ENCODE measurements around the gene ZC3H4. TPM values are rescaled to one million over a fixed set of nuclear protein-coding genes. Genes with fewer than 3 reads are reported as not detected.
"Not testable (repeated sequence)": the region's sequence is repeated elsewhere in the genome, so short reads cannot be mapped to it uniquely, and the experiment has no call there.

Gene ZC3H4
- polyA plus RNA-seq, 3 donors = 36.5 to 39.4 (median 39.1) TPM

DNA sequence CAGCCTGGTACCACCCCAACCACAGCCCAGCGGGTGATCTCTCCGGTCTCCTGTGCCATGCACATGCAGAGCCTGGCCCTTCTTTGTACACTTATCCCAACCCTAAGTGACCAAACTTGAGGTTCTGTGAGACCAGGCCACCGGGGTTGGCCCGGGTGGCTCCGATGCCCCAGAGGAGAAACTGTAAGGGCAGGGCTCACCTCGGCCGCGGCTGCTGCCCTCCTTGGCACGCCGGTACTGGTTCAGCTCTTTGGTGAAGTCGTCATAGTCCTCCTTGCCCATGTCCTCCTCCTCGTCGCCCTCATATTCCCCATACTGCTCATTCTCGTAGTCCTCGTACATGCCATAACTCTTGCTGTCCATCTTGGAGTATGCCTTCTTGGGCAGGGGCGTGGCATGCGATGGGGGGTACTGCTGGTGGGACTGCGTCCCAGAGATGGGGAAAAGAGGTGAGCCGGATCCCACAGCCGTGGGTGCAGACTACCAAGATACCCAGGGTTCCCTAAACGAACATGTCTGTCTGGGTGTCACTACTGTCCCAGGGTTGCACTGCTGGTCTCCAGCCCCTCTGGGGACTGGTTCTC, 23.7 kb downstream of the ZC3H4 start:
- no peak for DNase-seq

DNA sequence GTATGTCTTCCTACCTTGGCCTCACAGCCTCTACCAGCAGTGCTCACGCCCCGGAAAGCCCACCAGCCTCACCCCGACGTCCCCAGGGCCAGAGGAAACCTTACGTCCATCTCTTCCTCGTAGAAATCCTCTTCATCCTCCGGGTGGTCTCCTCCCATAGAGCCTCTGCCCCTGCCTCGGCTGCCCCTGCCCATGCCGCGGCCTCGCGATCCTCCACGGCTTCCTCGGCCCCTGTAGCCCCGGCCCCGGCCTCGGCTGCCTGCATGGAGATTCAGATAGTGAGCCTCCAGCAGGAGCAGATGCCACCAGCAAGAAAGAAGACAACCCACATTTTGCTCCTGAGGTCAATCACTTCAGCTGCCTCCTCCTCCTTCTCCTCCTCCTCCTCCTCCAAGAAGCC, 27.3 kb downstream of the ZC3H4 start:
- DNase-seq = no peak

DNA sequence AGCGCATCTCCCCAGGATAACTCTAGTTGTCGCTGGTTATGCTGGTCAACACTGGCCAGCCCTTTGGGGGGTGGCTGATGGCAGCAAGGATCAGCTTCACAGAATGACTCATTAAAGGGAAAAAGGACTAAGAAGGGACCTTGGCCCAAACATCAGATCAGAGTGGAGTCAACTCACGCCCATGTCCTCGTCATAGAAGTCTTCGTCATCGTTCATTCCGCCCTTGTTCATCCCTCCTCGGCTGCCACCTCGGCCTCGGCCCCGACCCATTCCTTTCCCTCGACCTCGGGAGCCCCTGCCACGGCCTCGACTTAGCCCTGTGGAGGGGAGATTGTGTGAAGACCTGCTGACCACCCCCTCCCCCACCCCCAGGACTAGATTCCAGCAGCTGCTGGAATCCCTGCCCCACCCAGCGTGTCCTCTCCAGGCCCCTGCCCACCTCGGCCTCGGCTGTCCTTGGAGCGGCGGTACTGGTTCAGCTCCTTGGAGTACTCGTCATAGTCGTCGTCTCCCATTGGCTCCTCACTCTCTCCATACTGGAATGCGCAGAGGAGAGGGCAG, 28.6 kb downstream of the ZC3H4 start:
- DNase-seq = no peak

DNA sequence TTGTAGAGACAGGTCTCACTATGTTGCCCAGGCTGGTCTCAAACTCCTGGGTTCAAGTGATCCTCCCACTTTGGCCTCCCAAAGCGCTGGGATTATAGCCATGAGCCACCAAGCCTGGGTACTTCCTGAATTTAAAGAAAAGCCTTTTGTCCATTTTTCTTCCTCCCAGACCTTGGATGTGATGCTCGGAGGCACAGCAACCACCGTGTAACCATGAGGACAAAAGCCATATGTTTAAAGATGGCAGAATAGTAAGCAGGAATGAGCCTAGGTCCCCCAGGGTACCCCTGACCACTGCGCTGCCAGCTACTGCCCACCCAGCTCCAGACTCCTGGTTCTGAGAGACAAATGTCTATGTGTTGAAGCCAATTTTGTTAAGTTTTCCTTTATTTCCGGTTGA, 31.1 kb downstream of the ZC3H4 start:
- no peak for DNase-seq

DNA sequence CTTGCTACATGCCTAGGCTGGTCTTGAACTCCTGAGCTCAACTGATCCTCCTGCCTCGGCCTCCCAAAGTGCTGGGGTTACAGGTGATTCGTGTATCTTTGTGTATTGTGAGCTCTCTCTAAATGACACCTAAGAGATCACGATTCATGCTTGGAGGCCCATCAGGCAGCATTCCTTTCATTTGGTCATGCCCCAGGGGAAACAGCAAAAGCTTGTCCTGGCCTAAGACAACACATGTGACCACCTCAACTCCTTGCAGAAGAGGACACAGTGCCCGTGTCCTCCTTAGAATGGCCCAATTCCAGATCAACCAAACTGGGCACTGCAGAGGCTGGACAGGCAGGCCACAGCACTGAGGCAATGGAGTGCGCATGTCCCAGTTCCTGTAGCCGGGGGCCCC, 32.5 kb downstream of the ZC3H4 start:
- DNase-seq = no peak

DNA sequence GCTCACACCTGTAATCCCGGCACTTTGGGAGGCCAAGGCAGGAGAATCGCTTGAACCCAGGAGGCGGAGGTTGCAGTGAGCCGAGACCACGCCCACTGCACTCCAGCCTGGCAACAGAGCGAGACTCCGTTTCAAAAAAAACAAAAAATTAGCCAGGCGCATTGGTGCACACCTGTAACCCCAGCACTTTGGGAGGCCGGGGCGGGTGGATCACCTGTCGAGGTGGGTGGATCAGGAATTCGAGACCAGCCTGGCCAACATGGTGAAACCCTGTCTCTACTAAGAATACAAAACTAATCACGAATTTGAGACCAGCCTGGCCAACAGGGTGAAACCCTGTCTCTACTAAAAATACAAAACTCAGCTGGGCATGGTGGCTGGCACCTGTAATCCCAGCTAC, 35.2 kb downstream of the ZC3H4 start:
- DNase-seq = not testable (repeated sequence)

DNA sequence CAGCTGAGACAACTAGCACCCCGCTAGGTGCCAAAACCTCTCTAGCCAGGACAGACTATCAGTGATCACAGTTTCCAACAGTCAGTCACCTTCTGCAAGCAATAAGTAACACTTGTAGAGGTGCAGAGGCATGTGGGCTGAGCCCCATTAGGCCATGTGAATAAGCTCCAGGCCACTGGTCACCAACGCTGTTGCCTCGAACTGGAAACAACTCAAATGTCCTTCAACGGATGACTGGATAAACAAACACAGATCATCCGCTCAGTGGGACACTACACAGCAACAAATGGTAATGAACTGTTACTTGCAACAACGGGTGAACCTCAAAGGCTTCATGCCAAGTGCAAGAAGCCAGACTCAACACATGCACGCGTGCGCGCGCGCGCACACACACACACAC, 37.6 kb downstream of the ZC3H4 start:
- DNase-seq = peak; percentile 84

DNA sequence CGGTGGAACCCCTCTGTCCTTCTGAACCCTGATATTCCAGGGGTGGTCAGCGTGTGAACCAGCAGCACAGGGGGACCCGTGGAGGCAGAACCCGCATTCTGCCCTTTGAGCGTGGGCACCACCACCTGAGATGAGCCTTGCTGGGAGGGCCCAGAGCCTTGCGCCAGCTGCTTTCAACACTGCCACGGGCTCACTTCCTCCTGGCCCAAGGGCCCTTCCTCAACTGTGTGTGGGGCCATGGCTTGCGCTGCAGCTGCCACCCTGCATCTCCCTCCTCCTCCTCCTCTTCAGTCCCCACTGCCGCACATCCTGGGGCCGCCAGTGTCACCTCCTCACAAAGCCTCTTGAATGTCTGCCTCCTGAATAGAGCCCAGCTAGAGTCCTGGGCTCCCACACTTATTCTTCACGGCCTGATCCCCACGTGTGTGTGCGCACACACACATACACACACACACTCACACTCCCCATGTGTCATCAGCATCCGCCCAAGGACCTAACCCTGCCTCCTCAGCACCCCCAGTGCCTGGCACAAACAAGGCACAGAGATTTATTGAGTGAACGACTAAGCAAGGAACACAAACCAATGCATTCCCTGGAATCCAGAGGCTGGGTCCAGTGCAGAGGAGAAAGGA, 38.3 kb downstream of the ZC3H4 start:
- no peak for DNase-seq

DNA sequence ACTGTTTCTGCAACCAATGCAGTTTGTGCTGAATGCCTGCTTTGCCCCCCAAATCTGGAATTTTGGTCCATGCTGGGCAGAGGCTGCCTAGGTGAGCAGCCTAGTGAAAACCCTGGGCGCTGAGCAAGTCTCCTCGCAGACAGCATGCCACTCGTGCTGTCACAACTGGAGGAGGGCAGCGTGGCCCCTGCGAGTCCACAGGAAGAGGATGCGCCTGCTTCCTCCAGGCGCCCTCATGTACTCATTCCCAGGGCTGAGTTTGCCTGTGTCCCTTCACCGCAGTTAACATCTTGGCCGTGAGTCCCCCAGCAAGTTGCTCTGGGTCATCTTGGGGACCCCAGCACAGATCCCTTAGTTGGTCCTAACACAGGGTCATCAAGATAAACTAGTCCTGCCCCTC, 39.0 kb downstream of the ZC3H4 start:
- no peak for DNase-seq

DNA sequence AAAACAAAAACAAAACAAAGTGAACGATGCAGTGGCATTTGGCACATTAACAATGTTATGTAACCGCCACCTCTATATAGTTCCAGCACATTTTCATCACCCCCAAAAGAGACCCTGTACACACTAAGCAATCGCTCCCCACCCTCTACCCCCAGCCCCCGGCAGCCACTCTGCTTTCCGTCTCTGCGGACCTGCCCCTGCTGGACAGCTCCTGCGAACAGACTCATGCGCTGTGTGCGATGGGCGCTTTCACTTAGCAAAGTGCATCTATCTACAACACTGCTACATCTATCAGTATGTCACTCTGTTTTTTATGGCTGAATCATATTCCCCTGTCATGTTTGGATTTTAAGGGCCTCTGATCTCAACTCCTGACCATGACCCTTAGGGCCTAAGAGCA, 40.0 kb downstream of the ZC3H4 start:
- no peak for DNase-seq

DNA sequence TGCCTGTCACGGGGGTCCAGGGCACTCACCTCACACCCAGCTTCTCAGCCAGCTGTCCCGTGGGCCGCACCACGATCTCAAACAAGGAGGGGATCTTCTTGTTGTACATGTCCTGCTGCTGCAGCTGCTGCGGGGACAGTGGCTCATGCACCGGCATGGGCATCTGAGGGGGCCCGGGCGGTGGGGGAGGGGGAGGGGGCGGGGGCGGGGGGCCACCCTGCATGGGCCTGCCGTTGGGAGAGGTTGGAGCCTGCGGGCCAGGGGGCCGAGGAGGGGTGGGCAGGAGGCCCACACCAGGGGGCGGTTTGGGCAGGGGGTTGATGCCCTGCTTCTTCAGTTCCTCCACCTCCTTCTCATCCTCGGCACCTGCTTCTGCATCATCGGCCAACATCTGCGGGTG, 41.3 kb downstream of the ZC3H4 start:
- no peak for DNase-seq

DNA sequence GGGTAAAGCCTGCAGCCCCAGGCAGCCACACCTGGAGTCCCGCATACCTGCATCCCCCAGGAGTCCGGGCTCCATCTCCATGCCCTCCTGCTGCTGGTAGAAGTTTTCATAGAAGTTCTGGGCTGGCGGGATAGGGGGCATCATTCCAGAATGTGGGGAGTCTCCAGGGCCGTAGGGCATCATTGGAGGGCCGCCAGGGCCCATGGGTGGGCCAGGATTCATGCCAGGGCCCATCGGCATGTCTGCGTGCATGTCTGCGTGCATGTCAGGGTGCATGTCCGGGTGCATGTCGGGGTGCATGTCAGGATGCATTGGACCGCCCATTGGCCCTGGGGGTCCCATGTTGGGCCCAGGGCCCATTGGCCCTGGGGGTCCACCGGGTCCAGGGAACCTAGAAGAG, 41.8 kb downstream of the ZC3H4 start:
- no peak for DNase-seq

DNA sequence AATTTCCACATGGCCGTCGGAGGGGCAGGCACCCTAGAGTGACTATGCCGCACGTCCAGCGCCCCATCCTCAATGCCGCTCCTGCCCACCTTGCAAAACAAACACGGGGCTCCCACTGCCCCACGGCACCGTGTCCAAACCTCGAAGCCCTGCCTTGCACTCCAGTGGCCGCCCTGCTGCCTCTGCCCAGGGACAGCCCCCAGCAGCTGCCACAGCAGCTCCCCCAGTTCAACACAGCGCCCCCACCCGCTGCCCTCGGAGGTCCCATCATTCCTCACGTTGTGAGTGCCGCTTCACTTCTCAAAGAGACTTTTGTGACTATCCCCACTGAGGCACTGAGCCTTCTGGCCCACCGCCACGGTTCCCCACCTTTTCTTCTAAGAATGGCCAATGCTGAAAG, 42.8 kb downstream of the ZC3H4 start:
- DNase-seq = no peak

DNA sequence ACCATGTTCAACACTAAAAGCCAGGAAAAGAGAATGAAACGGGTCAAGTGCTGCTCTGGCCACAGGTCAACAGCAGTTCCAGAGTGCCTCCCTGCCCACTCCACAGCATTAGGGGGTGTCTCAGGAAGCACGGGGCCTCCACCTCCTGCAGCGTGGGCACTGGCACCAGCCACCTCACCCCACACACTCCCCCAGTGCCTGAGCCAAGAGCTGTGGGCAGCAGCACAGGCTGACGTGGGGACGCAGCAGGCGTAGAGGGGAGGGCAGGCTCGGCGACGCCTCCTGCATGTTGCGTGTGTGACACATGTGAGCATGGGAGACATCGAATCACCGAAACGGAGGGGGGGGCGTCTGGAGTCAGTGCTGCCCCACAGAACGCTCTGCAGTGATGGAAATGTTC, 43.8 kb downstream of the ZC3H4 start:
- no peak for DNase-seq

DNA sequence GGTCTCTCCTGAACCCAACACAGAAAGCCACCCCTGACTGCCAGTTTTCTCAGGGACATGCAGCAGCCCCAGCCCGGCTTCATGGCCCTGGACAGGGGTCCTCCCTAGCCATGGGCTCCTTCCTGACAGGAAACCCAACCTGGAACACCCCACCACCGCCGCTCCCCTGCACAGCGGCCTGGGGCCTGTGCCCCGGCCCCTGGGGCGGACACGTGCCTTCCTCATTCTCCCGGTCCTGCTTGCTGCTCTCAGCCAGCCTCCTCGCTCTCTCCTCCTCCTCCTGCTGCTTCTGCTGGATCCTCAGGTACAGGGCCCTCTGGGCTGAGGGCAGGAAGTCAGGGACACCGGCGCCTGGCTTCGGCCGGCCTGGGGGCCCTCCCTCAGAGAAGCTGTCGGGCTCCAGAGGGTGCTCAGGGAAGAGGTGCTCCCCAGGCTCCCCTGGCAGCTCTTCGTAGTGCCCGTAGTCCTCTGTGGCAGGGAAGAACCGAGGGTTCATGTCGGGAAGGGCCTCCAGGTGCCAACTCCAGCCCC, 44.6 kb downstream of the ZC3H4 start:
- DNase-seq = no peak

DNA sequence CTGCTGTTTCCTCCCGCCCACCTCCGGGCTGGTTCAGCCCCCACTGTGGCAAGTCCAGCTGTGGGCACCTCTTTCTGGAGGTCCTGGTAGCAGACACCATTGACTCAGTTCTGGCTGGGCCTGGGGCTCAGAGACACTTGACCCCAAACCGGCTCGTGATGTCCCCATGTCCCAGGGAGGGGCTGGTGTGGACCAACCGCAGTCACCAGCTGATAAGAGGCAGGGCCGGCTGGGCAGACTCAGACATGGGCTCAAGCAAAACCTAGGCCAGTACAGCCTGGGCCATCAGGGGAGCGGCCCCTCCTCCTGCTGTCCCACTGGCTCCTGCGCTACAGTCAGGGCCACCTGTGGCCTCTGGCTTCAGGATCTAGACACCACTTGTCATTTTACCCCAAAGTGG, 45.3 kb downstream of the ZC3H4 start:
- no peak for DNase-seq

DNA sequence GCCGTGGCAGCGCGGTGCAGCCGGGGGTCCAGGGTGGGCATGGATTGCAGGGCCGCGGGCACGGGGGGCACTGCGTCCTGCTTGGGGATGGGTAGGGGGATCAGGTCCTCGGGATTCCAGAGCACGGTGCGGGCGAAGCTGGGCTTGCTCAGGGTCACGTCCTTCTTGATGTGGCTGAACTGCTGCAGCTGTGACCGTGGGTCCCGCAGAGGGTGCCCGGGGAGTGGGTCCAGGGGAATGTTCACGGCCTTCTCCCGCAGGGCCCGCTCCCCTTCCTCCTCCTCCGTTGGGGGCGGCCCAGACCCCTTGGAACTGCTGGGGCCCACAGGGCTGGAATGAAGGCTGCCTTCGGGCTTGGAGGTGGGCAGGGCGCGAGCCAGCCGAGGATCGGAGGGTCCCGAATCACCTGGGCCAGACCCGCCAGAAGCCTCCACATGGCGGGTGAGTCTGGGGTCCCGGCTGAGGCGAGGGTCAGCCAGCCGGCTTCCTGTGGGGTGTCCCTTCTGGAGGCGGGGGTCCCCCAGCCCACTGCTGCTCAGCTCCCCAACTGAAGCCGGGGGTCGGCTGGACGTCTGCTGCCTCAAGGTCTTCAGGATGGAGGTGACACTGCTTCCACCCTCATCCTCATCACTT, 46.2 kb downstream of the ZC3H4 start:
- no peak for DNase-seq

DNA sequence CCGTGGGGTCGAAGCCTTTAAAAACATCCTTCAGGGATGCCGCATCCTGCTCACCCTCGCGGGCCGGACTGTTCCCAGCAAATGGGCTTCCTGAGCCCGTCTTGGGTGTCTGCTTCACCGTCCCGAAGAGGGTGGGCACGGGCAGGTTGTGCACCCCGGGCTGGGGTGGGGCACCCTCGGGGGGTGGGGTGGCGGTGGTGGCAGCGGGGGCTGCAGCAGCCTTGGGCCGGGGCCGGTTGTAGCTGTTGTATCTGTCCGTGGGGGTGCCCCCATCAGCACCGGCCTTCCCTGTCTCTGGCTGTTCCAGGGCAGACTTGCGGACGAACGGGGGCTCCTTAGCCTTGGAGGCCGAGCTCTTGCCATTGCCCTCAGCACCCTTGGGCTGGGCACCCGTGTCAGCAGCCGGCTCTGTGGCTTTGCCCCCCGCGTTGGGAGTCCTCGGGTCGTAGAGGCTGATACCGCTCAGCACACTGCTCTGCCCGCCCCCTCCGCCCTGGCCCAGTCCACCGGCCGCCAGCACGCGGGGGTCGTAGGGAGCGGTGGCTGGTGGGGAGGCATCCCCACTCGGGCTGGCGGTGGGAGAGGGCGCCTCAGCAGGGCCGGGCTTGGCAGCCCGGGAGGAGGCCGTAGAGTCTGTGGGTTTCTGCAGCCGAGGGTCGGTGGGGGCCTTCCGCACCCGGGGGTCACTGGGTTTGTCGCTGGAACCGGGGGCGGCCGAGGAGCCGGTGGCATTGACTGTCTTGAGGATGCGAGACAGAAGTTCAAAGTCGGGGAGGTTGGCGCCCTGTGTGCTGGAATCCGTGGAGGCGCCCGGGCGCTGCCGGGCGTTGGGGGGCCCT, 47.0 kb downstream of the ZC3H4 start:
- DNase-seq = no peak

DNA sequence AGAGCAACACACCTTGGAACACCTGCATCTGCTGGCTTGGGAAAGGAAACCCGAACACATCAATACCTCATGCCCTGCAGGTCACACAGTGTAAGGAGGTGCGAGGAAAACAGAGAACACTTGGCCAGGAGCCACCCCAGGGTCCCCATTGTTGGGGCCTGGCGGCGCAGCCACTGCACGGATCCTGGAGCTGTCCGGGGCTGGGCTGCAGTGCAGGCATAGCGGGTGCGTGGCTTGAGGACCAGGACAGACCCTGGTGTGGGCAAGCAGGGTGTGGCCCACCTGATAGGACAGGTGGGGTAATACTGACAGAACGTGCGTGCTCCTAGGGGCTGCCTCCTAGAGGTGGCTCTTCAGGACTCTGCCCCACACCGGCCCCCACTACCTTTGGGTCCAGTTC, 48.3 kb downstream of the ZC3H4 start:
- no peak for DNase-seq

DNA sequence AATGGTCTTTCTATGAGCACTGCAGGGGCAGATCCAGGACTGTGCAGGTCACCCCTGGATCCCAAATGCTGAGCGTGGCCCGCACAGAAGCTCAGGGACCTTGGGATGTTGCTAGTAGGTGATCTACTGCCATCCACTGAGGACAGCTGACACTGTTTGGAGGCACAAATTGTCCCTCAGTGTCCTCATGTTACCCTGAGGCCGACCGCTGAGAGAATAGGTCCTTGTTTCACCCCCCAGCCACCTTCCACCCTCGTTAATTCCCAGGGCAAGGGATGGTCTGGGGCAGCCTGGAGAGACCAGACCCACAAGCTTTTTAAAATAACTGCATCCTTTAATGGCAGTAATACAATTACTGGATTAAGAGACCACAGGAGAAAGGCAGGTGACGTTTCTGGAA, 49.7 kb downstream of the ZC3H4 start:
- DNase-seq = no peak

DNA sequence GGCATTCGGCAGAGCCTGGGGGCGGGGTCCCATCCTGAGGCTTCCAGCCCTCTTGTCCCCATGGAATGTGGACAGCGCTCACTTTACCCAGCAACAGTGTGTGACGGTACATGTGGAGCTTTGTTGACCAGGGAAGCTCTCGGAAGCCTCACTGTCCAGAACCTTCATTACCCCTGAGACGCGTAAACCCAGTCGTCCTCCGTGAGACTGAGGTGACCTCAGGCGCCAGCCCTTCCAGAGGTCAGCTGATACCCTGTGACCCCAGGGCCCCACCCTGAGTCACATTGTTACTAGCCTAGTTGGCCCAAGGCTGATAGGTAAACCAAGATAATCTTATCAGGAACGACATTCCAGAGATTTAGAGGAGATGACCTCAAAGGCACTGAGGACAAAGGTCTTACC, 55.0 kb downstream of the ZC3H4 start:
- no peak for DNase-seq

DNA sequence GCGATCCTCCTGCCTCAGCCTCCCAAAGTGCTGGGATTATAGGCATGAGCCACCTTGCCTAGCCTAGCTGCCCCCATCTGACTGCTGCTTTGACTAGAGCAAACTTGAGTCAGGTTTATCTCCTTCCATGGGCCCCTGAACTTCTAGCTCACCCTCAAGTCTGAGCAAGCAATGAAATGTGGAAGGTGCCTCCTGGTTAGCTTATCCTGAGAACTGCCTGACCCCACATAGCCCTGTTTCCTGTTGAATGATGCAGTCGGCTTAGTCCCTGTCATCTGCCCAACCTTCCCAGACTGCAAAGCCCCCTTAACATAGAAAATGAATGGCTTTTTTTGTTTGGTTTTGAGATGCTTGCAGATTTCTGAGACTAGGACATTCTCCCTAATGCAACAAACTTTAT, 56.2 kb downstream of the ZC3H4 start:
- DNase-seq = no peak
